HepG2 (cell line): ENCODE measurements around the gene MCAM. TPM values are rescaled to one million over a fixed set of nuclear protein-coding genes. Genes with fewer than 3 reads are reported as not detected.

Experiments
- ERF ChIP-seq: IDR thresholded peaks from 2 replicates; pipeline ENCODE4 v1.6.1; 2018; ENCODE audit warnings: missing biosample characterization, missing genetic modification reagents
- GABPB1 ChIP-seq: IDR thresholded peaks from 2 replicates; pipeline ENCODE4 v1.6.1; 2016; ENCODE audit warnings: mild to moderate bottlenecking, missing genetic modification reagents, moderate library complexity, missing compliant biosample characterization
- GLI4 ChIP-seq: sonication (generic); formaldehyde crosslinking; IDR thresholded peaks from 2 replicates; pipeline ENCODE4 v1.5.1; 2020; ENCODE audit warnings: missing genetic modification reagents, mild to moderate bottlenecking, moderate library complexity, borderline replicate concordance
- HNRNPLL ChIP-seq: fragments of 200-400 bp; formaldehyde crosslinking; IDR thresholded peaks from 2 replicates; pipeline ENCODE4 v1.6.1; 2017; ENCODE audit warnings: mild to moderate bottlenecking, low read depth, low read length; ENCODE audit not compliant: poor library complexity, severe bottlenecking
- POLR2G ChIP-seq: fragments of 200-400 bp; formaldehyde crosslinking; IDR thresholded peaks from 2 replicates; pipeline ENCODE4 v1.6.1; 2018; ENCODE audit warnings: mild to moderate bottlenecking, low read depth, low read length, moderate library complexity
- ZNF274 ChIP-seq: sonication (generic); formaldehyde crosslinking; IDR thresholded peaks from 2 replicates; pipeline ENCODE4 v1.5.1; 2020; ENCODE audit warnings: mild to moderate bottlenecking, missing genetic modification reagents
- ZNF34 ChIP-seq: sonication (generic); formaldehyde crosslinking; IDR thresholded peaks from 2 replicates; pipeline ENCODE4 v1.4.0; 2020; ENCODE audit warnings: mild to moderate bottlenecking, missing genetic modification reagents, borderline replicate concordance
- ZNF678 ChIP-seq: sonication (generic); formaldehyde crosslinking; IDR thresholded peaks from 2 replicates; pipeline ENCODE4 v1.4.0; 2020; ENCODE audit warnings: mild to moderate bottlenecking, missing genetic modification reagents
- ZNF775 ChIP-seq: sonication (generic); formaldehyde crosslinking; IDR thresholded peaks from 2 replicates; pipeline ENCODE4 v1.4.0; 2020; ENCODE audit warnings: missing genetic modification reagents, mild to moderate bottlenecking, moderate library complexity, borderline replicate concordance
- ZSCAN22 ChIP-seq: sonication (generic); formaldehyde crosslinking; IDR thresholded peaks from 2 replicates; pipeline ENCODE4 v1.4.0; 2020; ENCODE audit warnings: mild to moderate bottlenecking, missing genetic modification reagents
- polyA plus RNA-seq, 8 experiments: library from polyadenylated mRNA; depleted of rRNA in 3 of 8; stranded (reverse) in 7 of 8; unstranded in 1 of 8; fragments of >200 nt; fragmentation: Illumina TruSeq in 4 of 8; extraction: Trizol in 4 of 8; gene quantifications; 2 replicates each; pipeline versions ENCODE4 v1.2.1 to v1.2.3, GENCODE V29; 2011 to 2016; ENCODE audit warnings: low read depth in 4 of 8, missing spikeins in 1 of 8, mixed read lengths in 1 of 8; ENCODE audit not compliant: insufficient read depth in 1 of 8
- total RNA-seq, 5 experiments: library from RNA; depleted of rRNA; stranded (reverse); fragments of >200 nt; fragmentation: Illumina TruSeq; extraction: Trizol; gene quantifications; 2 replicates each; pipeline ENCODE4 v1.2.3, GENCODE V29; 2016; ENCODE audit warnings: low read depth in 1 of 5
- TF ChIP-seq, protein P1 (sequence below): sonication (generic); formaldehyde crosslinking; IDR thresholded peaks from 2 replicates; pipeline ENCODE4 v1.9.0; 2022; ENCODE audit warnings: missing genetic modification reagents, mild to moderate bottlenecking, borderline replicate concordance
- TF ChIP-seq, protein P2 (sequence below): sonication (generic); formaldehyde crosslinking; IDR thresholded peaks from 2 replicates; pipeline ENCODE4 v1.5.1; 2020; ENCODE audit warnings: missing genetic modification reagents, mild to moderate bottlenecking, borderline replicate concordance
- TF ChIP-seq, protein P3 (sequence below): sonication (generic); formaldehyde crosslinking; IDR thresholded peaks from 2 replicates; pipeline ENCODE4 v1.4.0; 2020; ENCODE audit warnings: mild to moderate bottlenecking, low read depth, missing genetic modification reagents
- TF ChIP-seq, protein P4 (sequence below): sonication (generic); formaldehyde crosslinking; IDR thresholded peaks from 2 replicates; pipeline ENCODE4 v1.5.0; 2020; ENCODE audit warnings: missing genetic modification reagents, mild to moderate bottlenecking, borderline replicate concordance
- TF ChIP-seq, protein P5 (sequence below): sonication (generic); formaldehyde crosslinking; IDR thresholded peaks from 2 replicates; pipeline ENCODE4 v1.4.0; 2020; ENCODE audit warnings: low read depth, mild to moderate bottlenecking, missing genetic modification reagents
- TF ChIP-seq, protein P6 (sequence below): sonication (generic); formaldehyde crosslinking; IDR thresholded peaks from 2 replicates; pipeline ENCODE4 v1.4.0; 2020; ENCODE audit warnings: mild to moderate bottlenecking, missing genetic modification reagents

Gene MCAM
- total and polyA plus RNA-seq, 2 of the 13 experiments (the other 11 are each of a cell fraction or from before 2014, with no cell fraction given) = 12.1 to 15.2 TPM

DNA sequence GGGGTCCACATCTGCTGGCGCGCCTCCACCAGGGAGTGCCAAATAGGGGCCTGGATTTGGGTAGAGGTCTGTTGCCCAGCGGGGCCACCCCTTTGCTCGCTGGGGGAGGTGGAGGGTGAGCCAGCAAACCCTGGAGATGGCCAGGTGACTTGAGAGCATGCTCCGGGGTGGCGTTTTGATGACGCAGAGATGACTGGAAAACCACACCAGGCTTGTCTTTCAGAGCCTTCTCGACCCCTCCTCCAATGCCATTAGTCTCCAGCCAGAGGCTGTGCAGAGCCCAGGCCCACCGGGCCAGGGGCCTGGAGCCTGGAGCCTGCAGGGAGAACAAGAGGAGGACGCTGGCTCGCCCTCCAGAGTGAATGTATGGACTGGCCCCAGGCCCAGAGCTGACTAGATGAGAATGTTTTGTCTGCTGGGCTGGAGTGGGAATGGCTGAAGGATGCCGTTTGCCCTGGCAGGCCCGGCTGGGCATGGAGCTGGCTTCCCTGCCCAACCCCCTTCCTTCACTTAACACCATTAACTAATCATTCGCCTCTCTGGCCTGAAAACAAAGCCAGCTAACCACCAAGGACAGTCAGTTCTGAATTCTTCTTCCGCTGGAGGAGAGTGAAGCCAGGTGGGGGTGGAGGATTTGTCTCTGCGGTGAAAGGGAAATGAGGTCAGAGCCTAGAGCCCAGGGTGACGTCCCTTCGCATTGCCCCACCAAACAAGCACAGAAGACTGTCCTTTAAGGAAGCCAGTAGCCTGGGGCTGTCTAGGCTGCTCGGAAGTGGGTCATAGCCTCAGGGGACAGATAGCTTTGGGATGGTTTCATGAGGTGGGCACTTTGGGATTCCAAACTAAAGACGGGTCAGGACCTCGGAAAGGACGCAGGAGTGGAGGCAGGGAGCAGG lies 1.6 kb upstream of the MCAM start (continued):
- 0 out of 2 replicates have a peak, but pooled peaks have one; percentile 26 for TF ChIP-seq GLI4
- TF ChIP-seq ZSCAN22 (CRISPR knock-in tag) = 0 out of 2 replicates have a peak, but pooled peaks have one; percentile 48
- TF ChIP-seq ERF (CRISPR knock-in tag) = 0 out of 2 replicates have a peak, but pooled peaks have one; percentile 3
- TF ChIP-seq, protein P1, sequence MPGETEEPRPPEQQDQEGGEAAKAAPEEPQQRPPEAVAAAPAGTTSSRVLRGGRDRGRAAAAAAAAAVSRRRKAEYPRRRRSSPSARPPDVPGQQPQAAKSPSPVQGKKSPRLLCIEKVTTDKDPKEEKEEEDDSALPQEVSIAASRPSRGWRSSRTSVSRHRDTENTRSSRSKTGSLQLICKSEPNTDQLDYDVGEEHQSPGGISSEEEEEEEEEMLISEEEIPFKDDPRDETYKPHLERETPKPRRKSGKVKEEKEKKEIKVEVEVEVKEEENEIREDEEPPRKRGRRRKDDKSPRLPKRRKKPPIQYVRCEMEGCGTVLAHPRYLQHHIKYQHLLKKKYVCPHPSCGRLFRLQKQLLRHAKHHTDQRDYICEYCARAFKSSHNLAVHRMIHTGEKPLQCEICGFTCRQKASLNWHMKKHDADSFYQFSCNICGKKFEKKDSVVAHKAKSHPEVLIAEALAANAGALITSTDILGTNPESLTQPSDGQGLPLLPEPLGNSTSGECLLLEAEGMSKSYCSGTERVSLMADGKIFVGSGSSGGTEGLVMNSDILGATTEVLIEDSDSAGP (CRISPR knock-in tag) = peak; percentile 57; the same call in 1 of the 2 replicates
- peak; percentile 53; the same call in 1 of the 2 replicates for TF ChIP-seq ZNF34 (CRISPR knock-in tag)
- TF ChIP-seq ZNF775 (CRISPR knock-in tag) = 0 out of 2 replicates have a peak, but pooled peaks have one; percentile 15
- TF ChIP-seq, protein P2, sequence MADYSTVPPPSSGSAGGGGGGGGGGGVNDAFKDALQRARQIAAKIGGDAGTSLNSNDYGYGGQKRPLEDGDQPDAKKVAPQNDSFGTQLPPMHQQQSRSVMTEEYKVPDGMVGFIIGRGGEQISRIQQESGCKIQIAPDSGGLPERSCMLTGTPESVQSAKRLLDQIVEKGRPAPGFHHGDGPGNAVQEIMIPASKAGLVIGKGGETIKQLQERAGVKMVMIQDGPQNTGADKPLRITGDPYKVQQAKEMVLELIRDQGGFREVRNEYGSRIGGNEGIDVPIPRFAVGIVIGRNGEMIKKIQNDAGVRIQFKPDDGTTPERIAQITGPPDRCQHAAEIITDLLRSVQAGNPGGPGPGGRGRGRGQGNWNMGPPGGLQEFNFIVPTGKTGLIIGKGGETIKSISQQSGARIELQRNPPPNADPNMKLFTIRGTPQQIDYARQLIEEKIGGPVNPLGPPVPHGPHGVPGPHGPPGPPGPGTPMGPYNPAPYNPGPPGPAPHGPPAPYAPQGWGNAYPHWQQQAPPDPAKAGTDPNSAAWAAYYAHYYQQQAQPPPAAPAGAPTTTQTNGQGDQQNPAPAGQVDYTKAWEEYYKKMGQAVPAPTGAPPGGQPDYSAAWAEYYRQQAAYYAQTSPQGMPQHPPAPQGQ (CRISPR knock-in tag) = no peak
- TF ChIP-seq, protein P3, sequence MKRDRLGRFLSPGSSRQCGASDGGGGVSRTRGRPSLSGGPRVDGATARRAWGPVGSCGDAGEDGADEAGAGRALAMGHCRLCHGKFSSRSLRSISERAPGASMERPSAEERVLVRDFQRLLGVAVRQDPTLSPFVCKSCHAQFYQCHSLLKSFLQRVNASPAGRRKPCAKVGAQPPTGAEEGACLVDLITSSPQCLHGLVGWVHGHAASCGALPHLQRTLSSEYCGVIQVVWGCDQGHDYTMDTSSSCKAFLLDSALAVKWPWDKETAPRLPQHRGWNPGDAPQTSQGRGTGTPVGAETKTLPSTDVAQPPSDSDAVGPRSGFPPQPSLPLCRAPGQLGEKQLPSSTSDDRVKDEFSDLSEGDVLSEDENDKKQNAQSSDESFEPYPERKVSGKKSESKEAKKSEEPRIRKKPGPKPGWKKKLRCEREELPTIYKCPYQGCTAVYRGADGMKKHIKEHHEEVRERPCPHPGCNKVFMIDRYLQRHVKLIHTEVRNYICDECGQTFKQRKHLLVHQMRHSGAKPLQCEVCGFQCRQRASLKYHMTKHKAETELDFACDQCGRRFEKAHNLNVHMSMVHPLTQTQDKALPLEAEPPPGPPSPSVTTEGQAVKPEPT (CRISPR knock-in tag) = no peak
- no peak; the same call in 1 of the 2 replicates for TF ChIP-seq ZNF678 (CRISPR knock-in tag)
- TF ChIP-seq, protein P4, sequence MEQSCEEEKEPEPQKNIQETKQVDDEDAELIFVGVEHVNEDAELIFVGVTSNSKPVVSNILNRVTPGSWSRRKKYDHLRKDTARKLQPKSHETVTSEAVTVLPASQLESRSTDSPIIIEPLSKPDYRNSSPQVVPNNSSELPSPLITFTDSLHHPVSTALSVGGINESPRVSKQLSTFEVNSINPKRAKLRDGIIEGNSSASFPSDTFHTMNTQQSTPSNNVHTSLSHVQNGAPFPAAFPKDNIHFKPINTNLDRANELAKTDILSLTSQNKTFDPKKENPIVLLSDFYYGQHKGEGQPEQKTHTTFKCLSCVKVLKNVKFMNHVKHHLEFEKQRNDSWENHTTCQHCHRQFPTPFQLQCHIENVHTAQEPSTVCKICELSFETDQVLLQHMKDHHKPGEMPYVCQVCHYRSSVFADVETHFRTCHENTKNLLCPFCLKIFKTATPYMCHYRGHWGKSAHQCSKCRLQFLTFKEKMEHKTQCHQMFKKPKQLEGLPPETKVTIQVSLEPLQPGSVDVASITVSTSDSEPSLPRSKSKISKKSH (CRISPR knock-in tag) = no peak
- peak; percentile 76 for TF ChIP-seq GABPB1 (CRISPR knock-in tag)
- TF ChIP-seq POLR2G = peak; percentile 45; the same call in 1 of the 2 replicates
- no peak for TF ChIP-seq ZNF274 (CRISPR knock-in tag)
- peak; percentile 15 for TF ChIP-seq HNRNPLL
- TF ChIP-seq, protein P5, sequence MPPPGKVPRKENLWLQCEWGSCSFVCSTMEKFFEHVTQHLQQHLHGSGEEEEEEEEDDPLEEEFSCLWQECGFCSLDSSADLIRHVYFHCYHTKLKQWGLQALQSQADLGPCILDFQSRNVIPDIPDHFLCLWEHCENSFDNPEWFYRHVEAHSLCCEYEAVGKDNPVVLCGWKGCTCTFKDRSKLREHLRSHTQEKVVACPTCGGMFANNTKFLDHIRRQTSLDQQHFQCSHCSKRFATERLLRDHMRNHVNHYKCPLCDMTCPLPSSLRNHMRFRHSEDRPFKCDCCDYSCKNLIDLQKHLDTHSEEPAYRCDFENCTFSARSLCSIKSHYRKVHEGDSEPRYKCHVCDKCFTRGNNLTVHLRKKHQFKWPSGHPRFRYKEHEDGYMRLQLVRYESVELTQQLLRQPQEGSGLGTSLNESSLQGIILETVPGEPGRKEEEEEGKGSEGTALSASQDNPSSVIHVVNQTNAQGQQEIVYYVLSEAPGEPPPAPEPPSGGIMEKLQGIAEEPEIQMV (CRISPR knock-in tag) = 0 out of 2 replicates have a peak, but pooled peaks have one; percentile 3
- TF ChIP-seq, protein P6, sequence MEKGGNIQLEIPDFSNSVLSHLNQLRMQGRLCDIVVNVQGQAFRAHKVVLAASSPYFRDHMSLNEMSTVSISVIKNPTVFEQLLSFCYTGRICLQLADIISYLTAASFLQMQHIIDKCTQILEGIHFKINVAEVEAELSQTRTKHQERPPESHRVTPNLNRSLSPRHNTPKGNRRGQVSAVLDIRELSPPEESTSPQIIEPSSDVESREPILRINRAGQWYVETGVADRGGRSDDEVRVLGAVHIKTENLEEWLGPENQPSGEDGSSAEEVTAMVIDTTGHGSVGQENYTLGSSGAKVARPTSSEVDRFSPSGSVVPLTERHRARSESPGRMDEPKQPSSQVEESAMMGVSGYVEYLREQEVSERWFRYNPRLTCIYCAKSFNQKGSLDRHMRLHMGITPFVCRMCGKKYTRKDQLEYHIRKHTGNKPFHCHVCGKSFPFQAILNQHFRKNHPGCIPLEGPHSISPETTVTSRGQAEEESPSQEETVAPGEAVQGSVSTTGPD = 0 out of 2 replicates have a peak, but pooled peaks have one; percentile 12
